GM19025 (cell line): Measurements from ENCODE around the gene JPH3.

Source experiments
- ATAC-seq: cut with Tn5 transposase; IDR thresholded peaks from one replicate; pipeline ENCODE4 v1.9.1; 2021; ENCODE audit warnings: mild to moderate bottlenecking, low read depth, moderate library complexity; ENCODE audit not compliant: unreplicated experiment

JPH3 gene

DNA sequence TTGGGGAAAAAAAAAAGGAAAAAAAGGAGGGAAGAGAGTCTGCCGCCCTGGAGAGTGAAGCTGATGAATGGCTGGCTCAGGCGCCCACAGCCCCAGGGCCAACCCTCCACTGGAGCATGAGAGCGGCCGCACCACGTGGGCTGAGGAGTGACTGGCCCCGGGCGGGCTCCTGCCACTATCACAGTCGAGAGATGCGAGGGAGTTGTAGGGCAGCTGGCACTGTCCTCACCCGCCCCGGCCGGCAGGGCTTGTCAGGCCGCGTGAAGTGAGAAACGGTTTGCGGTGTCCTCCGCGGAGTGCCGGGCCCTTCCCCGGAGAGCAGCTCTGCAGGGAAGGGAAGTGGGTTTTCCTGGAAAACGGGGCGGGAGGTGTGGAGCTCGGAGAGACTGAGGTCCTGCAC lies 45.9 kb downstream of the JPH3 start:
- ATAC-seq, result no peak

DNA sequence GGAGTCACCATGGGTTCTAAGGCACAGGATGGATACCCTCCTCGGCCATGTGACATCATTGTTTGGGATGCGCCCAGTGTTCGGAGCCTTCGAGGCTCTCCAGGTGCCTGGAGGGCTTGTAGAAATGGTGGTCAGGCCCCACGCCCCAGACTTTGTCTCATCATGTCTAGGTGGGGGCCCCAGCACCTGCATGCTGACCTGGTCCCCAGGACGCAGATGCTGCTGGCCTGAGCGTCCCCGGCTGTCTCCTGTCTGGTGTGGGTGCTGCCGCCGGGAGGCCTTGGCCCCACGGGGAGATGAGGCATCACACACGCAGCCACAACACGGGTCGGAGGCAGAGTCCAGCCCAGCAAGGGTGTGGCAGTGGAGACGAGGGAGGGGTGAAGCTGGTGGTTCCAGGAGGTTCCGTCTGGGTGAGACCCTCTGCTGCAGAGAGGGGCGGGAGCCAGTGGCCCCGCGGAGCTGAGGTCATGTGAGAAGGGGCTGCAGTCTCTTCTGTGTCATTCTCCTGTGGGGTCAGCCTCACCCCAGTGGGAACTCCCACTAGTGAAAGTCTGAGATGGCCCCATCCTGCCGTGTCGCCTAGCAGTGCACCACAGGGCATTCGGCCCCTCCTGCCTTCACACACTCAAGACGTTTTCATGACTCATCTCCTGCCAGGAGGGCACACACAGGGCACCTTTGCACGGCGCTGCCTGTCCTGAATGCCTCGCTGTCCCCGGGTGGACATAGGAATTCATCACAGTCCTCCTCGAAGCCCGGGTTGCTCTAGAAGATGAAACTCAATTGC lies 46.6 kb downstream of the JPH3 start:
- ATAC-seq, result no peak

DNA sequence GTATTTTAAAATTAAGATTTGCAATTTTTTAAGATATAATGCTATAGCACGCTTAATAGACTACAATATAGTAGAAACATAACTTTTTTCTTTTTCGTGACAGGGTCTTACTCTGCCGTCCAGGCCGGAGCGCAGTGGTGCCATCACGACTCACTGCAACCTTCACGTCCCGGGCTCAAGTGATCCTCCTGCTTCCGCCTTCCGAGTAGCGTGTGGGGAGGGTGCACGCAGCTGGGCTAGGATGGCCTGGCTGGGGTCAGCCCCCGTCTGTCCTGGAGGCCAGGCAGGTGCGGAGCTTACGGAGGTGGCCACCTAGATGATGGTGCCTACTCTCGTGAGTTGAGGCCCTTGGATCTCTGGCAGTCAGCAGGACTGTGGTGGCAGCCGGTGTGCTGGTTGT lies 50.1 kb downstream of the JPH3 start:
- no peak for ATAC-seq

DNA sequence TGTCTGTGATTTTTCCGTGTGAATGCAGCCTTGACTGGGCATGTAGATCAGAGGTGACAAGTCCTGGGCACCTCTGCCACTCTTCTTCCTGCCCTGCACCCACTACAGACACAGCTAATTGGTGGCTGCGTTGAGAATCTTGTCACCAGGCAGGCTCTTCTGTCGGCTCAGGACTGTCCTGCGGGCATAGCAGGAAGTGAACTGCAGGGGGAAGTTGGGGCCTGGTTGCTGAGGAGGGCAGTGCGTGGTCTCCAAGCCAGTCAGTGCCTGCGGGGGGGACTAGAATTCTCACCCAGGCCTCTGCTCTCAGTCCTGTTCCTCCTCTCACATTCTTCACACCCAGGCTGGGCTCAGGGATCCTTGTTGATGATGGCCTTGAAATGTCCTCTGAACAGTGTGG lies 50.5 kb downstream of the JPH3 start:
- ATAC-seq, result no peak

DNA sequence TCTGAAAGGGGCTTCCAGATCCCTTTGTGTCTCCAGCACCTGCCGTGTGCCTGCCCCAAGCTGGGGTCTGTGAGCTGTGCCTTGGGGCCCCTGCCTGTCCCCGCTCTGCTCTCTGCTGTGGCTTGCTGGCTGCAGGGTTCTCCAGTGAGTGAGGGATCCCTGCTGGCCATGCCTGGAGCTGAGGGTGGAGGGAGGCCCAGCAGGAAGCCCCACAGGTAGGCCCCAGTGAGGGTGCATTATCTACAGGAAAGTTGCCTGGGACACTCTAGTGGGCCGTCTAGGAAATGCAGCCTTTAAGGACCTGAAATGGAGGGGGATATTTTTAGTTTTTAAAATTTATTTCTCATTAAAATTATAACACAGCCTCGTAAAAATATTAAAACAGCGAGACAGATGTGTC lies 50.9 kb downstream of the JPH3 start:
- no peak for ATAC-seq

DNA sequence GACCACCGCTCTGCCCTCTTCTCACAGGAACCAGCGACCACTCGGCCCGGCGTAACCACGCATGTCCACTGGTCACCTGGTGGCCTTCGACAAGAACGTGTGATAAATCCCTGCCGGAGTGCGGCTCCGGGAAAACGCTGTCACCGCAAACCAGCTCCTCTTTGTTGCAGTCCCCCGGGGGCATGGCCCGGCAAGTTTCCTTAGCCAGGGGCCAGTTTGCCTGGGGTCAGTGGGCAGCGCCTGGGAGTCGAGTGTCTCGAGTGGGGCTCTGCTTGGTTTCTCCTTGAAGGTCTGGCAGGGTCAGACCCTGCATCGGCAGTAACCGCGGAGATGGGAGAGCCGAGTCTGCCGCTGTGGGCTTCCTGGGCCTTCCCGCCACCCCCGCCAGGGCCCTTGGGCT lies 52.5 kb downstream of the JPH3 start:
- no peak for ATAC-seq

DNA sequence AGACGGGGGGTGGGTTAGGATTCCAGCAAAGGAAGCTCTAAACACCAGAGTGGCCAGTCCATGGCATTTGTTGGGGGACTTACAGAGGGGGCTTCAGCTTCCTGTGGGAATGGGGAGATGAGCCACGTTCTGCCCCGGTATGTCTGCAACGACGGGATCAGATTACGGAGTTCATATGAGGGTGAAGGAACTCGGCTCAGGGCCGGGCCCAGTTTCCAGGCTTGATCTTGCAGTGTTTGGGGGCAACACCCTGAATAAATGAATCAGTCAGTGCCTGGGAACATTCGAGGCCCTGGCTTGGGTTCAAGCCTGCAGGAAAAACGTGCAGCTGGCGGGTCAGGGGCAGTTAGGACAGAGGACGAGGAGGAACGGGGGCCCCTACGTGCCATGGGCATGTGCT lies 54.0 kb downstream of the JPH3 start:
- ATAC-seq, result no peak

DNA sequence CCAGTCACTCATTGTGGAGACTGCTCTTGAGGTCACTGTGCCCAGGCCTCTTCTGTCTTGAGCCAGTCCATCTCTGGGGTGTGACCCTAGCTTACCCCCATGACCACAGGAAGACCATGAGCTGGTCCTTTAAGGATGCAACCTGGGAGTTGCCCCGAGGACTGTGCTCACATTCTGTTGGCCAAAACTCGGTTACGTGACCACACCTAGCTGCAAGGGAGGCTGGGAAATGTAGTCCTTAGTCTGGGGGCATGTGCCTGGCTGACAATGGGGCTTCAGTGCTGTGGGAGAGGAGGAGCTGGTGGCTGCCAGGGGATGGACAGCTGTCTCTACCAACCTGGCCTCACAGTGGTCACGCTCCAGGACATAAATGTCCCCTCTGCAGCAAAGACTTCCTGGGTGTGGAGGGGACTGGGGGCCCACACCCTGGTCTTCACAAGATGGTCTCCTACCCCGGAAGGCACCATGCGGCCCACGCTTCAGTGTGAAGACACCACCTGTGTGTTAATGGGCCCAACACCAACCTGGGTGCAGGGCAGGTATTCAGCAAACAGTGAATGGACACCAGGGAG lies 55.4 kb downstream of the JPH3 start:
- ATAC-seq, result no peak

DNA sequence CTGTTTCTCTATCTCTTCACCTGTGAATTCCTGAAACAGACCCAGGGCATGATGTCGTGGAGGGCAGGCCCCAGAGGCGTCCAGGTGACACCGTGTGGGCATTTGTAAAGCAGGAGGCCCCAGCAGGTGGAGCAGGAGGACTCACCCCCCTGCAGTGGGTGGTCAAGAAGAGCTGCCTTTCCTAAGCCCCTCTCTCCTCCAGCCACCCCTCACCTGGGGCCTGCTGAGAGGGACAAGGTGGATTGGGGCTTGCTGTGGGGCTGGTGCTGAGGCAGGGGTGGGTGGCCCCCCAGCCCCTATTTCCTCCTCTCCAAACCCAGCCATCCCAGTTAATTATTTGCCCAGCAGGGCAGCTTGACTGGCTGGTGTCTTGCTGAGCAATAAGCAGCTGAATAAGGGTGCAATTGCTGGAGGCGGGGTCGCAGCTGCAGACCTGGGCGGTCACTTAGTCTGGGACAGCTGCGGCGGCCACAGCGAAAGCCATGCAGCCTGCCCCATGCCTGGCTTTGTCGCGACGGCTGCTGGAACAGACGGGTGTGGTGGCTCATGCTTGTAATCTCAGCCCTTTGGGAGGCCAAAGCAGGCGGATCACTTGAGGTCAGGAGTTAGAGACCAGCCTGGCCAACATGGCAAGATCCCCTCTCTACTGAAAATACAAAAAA lies 56.4 kb downstream of the JPH3 start:
- ATAC-seq, result no peak

DNA sequence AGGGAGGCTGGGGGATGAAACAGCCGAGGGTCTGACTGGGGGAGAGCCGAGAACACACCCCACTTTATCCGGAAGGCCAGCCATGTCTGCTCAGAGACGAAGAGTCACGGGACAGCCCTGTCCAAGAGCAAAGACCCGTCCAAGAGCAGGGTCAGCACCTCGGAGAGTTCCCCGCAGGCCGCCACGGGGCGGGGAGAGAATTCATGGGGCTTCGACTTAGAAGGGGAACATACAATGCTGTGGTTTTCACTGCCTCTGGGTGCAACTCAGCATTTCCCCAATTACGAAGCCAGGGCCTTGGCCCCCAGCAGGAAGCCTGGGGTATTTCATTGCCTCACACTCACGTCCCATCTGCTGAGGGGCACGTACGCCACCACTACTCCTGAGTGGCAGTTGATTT lies 59.3 kb downstream of the JPH3 start:
- ATAC-seq, result no peak

DNA sequence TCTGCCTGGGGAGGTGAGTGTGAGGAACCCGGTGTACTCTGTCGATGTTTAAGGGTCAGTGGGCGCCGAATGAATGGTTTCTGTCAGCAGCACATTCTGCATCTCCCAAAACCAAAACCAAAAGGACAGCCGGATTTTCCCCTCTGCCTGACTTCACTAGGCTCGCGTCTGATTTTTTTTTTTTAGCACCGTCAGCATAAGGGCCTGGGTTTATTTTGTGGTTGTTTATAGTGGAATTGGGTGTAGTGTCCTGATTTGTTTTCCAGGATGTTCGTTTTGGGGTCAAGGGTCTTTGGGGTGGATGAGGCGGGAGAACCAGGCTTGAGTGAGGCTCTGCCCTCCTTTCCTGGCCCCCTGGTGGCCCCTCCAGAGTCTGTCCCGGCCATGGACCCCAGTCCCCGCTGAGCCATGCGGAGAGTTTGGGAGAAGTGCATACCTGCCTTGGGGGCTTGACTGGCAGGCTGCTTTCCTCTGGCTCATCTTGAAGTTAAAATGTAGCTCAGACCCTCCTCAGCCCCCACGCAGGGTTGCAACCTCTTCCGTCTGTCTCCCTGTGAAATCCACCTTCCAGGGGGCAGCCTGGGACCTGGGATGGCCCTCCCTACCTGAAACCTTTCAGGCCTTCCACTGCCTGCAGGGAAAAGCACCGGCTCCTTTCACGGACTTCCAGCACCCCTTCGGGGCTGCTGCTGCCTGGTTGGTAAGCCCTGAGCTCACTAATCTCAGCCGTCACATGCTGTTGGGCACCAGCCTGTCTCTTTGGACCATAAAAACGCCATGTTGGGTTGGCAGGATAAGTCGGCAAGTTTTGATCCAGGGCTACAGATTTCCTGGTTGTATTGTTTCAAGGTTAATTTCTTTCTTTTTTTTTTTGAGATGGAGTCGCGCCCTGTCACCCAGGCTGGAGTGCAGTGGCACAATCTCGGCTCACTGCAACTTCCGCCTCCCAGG lies 60.2 kb downstream of the JPH3 start:
- no peak for ATAC-seq

DNA sequence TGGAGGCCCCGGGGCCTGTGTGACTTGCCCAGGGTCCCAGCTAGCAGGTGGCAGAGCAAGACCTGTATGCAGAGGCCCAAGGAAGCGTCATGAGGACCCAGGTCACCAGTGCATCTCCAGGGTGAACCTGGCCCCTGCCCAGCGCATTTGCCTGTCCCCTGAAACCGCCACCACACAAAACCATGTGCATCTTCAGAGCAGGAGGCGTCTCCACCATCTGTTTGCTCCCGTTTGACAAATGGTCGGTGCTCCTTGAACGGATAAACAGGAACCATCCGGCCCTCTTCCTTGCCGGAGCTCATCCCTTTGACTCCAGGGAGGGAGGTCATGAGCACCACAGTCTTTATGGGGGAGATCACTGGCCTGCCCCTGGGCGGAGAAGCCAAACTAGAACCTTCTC lies 62.5 kb downstream of the JPH3 start:
- no peak for ATAC-seq

DNA sequence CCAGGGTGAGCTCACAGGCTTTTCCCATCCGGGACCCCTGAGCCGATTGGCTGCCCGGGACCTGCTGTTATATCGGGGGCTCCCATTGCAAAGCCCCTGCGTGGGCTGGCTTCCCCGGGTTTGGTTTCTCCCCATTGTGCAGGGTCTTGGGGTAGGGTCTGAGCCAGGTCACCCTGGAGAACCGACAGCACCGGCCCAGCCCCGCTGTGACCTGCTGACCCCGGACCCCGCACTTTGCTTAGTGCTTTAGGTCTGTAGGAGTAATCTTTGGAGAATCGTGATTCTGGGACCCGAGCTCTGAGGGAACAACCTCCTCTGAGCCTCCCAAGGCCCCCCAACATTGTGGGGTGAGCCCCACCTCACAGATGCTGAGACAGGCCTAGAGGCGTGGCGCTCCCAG lies 62.9 kb downstream of the JPH3 start:
- no peak for ATAC-seq

DNA sequence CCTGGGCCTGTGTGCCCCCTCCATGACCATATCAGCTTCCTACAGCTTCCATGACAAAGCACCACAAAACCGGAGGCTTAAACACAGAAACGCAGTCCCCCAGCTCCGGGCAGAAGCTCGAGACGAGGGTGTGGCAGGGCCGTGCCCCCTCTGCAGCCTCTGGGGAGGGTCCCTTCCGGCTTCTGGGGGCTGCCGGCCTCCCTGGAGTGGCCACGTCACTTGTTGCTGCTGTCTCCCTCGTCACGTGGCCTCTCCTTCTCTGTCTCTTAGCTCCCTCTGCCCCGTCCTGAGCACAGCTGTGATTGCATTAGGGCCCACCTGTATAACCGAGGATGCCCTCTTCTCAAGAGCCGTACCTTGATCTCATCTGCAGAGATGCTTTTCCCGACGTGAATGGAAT lies 64.6 kb downstream of the JPH3 start:
- no peak for ATAC-seq

DNA sequence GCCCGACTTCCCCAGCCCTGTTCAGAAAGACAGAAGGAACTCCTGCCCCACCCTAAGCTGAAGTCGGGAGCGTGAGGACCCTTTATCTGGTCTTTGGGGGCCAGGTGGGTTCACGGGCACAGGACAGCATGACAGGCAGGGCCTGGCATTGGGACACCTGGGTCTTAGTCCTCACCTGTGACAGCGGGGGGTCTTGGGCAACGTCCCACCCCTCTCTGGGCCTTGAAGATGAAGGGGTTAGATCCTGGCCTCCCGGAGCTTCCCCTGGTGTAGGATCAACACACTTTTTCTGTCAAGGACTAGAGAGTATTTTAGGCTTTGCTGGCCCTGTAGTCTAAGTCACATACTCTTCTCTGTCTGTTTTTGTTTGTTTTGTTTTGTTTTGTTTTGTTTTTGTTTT lies 65.1 kb downstream of the JPH3 start:
- no peak for ATAC-seq

DNA sequence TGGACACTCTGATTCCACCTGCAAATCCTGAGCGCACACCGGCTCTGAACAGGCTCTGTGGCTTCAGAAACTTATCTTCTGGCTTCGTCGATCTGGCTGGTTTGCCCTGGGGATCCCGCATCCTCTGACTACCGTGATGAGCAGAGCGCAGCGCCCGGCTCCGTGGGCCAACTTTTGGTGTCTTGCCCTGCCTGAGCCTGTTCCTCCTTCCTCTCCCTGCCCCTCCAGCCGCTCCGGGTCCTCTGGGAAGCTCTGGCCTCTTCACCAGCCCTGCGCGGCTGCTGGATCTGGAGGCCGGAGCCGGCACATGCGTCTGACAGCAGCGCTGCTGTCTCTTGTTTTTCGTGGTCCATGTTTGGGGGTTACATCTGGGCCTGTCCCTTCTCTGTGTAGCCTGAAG lies 65.6 kb downstream of the JPH3 start:
- no peak for ATAC-seq

DNA sequence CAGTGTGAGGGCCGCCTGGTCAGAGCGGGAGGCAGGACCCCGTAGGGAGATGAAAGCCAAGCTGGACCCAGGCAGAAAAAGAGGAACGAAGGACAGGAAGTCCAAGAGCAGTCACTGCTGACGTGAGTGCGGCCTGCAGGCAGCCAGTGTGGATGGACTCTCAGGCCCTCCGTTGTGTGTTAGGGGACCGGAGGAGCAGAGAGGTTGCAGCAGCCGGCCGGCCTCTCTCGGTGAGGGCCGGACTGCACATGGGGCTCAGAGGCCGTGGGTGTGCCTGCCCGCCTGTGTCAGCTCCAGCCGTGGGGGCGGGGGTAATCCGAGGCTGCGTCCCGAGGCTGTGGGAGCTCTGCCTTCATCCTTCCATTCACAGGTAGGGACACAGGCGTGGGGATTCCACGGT lies 67.4 kb downstream of the JPH3 start:
- ATAC-seq, result no peak

DNA sequence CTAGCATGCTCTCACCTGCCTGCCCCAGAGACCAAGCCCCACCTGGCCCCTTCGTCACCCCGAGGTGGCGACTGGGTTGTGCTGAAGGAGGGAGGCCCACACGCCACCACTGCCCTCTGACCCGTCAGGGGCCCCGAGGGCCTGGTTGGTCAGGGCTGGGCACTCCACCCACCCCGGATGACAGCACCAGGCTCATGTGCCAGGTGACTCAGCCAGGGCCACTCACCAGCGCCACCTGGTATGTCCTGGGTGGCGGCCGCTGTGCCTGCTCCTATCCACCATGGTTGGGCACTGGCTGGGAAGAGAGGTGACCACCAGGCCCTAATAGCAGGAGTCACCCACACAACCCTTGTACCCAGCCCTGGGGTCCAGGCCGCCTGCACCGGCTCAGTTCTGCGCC lies 68.9 kb downstream of the JPH3 start:
- ATAC-seq, result no peak

DNA sequence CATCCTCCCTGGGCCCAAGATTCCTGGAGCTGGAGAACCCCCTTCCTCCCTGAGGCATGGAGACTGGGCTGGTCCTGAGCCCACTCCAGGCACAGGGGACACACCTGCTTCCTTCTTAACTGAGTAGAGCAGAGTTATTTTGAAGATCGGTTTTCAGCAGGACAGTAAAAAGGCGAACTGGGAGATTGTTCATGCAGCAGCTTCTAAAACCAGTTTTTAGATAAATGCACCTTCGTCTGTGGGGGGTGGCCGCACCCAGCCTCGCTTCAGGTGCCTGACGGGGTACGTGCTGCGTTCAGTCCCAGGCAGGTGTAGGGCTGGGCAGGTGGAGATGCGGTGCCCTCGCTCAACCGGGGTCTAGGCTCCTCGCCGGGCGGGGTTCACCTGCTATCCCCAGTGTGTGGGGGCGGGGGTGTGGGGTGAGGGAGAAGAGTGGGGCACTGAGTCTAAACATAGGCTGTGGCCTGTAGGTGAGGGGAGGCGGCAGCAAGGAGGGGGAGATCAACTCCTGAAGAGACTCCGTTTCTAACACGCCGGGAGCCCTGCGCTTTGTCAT lies 69.5 kb downstream of the JPH3 start:
- ATAC-seq, result no peak

DNA sequence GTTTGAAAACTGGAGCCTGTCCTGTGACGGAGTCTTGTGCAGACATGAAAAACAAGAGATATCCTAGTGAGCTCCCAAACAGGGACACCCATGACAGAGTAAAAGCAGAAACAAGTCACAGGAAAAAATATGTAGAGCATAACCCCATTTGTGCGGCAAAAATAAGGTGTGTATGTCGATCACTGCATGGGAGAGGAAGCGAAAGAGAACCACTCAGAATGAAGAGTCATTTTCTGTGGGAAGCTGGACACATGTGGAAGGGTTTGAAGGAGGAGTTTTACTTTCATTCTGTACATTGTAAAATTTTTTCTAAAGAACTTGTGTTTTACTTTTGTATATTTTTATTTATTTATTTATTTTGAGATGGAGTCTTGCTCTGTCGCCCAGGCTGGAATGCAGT lies 72.1 kb downstream of the JPH3 start:
- ATAC-seq, result no peak
